HG02852 (cell line): ENCODE data around the gene GLIS2.

Experiments used
- ATAC-seq: cut with Tn5 transposase; IDR thresholded peaks from one replicate; pipeline ENCODE4 v1.9.1; 2021; ENCODE audit warnings: mild to moderate bottlenecking, moderate library complexity; ENCODE audit not compliant: unreplicated experiment

The GLIS2 gene

DNA sequence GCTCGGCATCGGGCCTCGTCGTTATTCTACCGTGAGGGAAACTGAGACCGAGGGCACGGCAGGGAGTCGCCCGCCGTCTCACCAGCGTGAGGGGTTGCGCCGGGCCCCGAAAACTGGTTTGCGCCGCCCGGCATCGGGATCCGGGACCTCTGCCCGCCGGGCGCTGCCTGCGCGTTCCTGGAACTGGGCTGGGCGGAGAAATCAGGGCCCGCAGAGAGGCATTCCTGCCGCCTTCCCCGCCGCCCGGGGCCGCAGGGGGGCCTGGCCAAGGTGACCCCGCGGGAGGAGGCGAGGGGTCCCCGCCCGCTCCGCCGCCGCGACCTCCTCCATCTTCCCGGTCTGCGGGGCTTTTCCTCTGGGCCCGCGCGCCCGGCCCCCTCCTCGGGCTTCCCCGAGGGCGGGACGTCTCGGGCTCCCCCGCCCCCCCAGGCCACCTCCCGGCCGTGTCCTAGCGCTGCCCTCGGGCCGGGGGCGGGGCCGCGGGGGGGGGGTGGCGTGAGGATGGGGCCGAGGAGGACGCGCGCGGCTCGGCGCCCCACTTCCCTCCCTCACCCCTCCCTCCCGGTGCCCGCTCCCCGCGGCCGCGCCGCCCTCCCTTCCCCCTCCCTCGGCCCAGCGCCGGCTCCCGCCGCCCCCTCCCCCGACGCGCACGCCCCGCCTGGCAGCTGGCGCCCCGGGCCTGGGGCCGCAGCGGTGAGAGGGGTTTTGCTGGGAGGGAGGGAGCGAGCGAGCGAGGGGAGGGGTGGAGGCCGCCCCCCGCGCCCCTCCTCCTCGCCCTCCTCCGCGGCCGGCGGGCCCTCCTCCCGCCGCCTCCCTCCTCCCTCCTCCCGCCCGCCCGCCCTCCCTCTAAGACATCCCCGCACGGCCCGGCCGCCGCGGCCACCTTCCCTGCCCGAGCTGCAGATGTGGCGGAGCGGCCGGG is at the start of gene GLIS2:
Gene GLIS2, plus strand, starts transcription at position 882 of the 922 bp plus-strand sequence. CDS start 16,214 bp downstream, outside the sequence.
- ATAC-seq, result no peak

GRCh38 chr16:4266372-4266771 is 49.5 kb upstream of the GLIS2 start:
- ATAC-seq, result no peak

DNA sequence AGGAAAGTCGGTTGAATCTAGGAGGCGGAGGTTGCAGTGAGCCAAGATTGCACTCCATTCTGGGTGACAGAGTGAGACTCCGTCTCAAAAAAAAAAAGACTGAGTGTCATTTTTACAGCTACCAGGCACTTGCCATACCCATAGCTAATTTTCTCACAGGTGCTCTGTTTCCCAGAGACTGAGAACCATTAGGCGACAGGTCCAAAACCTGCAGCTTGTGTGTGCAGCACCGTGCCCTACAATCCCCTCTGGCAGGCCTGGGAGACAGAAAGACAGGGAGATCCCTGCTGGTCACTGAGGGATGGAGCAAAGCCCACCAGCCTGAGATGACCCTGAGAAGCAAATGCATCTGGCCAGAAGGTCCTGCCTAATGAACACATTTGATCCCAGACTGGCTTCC is 45.8 kb upstream of the GLIS2 start:
- no peak for ATAC-seq

- ATAC-seq, result no peak
Observed at GRCh38 chr16:4270595-4270994, 45.3 kb upstream of the GLIS2 start.

GRCh38 chr16:4271176-4272113 is 44.4 kb upstream of the GLIS2 start:
- ATAC-seq, result peak; percentile 73

DNA sequence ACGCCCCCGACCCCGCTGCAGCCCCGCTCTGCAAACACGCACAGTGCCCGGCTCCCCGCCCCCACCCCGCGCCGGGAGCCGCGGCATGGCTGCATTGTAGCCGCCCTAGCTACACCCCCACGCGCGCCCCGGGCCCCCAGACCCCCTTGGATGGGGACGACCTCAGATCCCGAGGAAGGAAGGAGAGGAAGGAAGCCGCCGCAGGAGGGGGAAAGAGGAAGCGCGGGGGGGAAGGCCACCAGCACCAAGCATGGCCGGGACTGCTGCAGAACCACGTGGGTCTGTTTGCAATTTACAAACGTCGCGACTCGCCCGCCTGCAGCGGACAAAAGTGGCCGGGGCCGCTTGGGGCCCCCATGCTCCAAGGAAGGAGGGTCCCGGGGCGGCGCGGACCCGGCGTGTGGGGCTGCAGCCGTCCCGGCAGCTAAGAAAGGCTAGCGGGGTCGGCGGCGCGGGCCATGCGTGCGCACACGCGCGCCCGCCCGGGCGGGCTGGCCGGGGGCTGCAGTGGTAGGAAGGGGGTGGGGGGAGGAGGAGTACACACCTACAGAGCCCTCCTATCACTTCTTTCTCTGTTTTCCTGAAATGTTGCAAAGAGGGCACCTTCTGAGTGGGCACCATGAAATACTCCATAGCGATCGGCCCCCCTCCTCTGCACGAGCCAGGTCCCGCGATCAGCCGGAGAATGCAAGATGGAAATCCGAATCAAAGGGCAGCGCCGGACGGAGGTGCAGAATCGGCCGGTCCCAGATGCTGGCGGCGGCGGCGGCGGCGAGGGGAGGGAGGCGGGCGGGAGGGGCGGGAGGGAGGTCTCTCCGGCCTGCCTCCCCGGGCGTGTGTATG is 43.5 kb upstream of the GLIS2 start:
- peak; percentile 13 for ATAC-seq

DNA sequence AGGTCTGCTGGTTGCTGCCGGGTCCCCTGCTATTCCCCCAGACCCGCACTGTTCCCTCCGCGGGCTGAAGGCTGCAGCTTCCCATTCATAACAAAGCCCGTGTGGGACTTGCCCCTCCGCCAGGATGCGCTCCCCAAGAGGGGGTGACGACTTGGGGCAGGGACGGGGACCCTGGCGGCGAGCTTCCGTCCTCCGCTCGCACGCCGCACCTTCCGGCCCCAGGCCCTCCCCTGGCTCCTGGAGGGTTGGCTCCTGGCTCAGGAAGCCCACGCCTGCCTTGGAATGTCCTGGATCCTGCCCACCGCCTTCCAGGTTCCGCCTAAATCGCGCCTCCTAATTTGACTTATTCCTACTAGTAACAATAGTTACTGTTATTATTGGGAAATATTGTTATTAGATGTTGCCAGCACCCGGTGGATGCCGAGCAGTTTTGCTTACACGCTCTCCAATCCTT is 42.0 kb upstream of the GLIS2 start:
- ATAC-seq, result peak; percentile 17

DNA sequence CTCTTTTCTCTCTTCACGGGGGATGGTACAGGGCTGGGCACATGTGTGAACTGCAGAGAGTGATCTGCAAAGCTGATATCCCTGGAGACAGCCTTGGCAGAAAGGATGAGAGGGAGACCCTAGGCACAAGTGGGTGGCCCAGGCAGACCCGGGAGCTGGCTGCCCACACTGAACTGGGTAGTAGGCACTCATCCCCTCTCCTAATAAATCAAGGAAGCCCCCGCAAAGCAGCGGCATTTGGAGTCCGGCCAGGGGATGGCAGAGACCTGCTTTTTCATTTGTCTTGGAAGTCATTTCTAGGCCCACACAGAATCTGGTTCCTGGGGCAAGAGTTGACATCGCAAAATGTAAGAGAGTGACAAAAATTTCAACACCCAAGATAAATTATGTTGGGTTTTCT is 40.0 kb upstream of the GLIS2 start:
- ATAC-seq, result no peak

DNA sequence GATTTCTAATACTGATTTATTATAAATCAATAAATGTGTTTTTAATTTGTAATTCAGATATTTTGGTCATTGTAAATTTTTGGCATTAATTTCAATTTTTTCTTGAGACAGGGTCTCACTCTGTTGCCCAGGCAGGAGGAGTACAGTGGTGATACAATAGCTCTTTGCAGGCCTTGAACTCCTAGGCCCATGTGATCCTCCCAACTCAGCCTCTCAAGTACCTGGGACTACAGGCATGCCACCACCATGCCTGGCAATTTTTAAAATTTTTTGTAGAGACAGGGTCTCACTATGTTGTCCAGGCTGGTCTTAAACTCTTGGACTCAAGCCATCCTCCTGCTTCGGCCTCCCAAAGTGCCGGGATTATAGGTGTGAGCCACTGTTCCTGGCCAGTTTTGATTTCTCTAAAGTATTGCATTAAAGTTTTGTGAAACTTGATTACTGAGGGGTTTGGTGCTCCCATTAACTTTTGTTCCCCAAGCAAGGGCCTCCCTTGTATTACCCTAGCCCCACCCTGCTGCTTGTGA is 37.8 kb upstream of the GLIS2 start:
- no peak for ATAC-seq

DNA sequence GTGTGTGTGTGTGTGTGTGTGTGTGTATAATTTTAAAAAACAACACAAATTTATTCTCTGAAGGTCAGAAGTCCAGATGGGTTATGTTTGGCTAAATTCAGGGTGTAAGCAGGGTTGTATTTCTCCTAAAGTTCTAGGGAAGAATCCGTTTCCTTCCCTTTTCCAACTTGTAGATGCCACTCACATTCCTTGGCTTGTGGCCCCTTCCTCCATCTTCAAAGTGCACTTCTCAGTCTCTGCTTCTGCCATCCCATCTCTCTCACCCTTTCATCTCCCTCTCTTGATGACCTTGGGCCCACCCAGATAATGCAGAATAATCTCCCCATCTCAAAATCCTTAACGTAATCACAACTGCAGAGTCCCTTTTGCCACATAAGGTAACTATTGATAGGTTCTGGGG is 35.2 kb upstream of the GLIS2 start:
- ATAC-seq, result no peak

DNA sequence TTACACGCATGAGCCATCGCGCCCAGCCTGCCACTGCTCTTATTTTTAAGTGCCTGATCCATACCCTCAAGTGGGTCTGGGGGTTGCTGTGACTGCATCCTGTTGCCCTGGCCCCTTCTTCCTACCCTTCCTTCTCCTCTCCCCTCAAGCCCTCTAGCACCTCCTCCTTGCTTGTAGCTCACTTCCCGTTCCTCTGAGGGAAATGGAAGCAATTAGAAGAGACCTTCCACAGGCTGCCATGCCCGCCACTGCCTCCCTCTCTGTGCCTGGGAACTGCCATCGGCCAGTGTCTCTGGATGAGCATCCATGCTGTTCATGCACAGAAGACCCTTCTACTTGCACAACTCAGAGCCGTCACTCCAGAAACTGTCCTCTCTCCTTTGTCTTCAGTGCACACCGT is 32.4 kb upstream of the GLIS2 start:
- no peak for ATAC-seq

DNA sequence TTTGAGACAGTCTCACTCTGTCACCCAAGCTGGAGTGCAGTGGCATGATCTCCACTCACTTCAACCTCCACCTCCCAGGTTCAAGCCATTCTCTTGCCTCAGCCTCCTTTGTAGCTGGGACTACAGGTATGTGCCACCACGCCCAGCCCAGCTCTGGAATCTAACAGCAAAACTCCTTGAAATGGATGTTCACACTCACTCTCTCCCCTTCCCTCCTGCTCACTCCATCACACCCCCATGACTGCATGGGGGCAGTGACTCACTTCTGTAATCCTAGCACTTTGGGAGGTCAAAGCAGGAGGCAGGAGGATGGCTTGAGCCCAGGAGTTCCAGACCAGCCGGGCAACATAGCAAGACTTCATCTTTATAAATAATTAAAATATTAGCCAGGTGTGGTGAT is 31.9 kb upstream of the GLIS2 start:
- no peak for ATAC-seq

DNA sequence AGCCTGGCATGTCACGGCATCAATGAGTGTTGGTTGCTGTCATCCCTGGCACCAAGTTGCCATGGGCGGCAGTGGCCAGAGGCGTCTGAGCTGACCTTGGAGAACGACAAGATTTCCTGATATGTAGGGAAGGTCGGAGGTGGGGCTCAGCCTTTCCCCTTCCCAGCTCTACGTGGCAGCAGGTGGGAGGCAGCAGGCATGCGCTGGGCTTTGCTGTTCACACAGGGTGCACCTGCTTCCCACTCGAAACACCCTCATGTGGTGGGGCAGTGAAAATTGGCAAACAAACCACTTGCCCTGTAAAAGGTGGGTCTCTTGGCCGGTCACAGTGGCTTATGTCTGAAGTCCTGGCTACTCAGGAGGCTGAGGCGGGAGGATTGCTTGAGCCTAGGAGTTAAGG is 30.7 kb upstream of the GLIS2 start:
- no peak for ATAC-seq

- ATAC-seq, result peak; percentile 62
Observed at GRCh38 chr16:4288148-4288921, 27.5 kb upstream of the GLIS2 start.

DNA sequence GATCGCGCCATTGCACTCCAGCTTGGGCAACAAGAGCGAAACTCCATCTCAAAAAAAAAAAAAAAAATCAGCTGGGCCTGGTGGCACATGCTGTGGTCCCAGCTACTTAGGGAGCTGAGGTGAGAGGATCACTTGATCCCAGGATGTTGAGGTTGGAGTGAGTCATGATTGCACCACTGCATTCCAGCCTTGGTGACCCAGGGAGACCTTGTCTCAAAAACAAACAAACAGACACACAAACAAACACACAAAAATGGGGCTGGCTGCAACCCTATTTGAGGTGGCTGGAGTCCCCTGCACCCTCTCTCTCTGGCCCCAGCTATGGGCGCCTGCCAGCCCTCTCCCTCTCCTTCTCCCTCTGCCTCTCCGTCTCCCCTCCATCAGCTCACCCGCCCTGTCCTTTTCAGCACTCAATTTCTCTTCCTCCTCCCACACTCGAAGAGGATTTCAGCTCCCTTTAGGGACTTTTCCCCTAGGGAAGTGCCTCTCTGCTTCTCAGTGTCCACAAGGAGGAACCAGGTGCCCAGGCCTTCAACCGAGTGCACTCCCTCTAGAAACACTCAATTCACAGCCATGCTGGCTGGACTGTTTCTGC is 25.5 kb upstream of the GLIS2 start:
- no peak for ATAC-seq

GRCh38 chr16:4291699-4292098 is 24.2 kb upstream of the GLIS2 start:
- no peak for ATAC-seq

GRCh38 chr16:4293181-4293716 is 22.6 kb upstream of the GLIS2 start:
- ATAC-seq, result no peak

DNA sequence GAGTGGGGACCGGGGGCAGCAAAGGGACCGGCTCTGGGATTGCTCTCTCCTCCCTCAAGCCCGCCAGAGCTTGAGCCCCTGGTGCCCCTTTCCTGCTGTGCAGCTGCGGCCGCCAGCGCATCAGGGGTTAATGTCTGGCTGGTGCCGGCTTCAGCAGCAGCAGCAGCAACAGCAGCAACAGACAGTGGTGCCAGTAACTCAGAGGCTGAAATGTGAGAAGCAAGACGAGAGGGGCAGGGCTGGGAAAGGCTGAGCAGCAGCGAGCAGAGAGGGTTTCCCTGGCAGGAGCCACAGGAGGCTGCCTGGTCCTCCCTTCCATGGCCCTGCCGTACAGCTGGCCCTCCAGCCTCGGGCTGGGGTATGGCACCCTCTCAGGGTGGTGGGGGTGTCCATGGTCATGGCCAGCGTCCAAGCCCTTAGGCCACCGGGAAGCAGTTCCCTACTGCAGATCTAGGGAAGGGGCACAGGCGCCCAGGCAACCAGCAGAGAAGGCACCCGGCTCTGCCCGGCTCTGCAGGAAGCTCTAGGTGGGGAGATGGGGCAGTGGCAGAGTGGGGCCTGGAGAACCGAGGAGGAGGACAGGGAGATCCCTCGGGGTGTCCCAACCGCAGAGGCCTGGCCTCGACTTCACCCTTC is 21.9 kb upstream of the GLIS2 start:
- no peak for ATAC-seq

DNA sequence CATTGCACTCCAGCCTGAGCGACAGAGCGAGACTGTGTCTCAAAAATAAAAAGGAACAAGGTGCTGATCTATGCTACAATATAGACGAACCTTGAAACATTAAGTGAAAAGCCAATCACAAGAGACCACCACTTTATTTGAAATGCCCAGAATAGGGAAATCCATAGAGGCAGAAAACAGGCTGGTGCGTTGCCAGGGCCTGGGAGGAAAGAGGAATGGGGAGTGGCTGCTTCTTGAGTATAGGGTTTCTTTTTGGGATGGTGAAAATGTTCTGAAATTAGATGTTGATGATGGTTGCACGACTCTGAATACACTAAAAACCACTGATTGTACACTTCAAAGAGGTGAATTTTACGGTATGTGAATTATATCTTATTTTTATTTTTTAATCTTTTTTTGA is 20.3 kb upstream of the GLIS2 start:
- ATAC-seq, result no peak
